ENCODE data around the gene LRP6.

- TF ChIP-seq ARNT (IDR thresholded peaks at IDR 0.05) (no peak), CTBP1 (IDR thresholded peaks at IDR 0.05; ENCODE audit: borderline replicate concordance) (no peak), FOXM1 (IDR thresholded peaks at IDR 0.05; ENCODE audit: borderline replicate concordance) (no peak), SP1 (IDR thresholded peaks at IDR 0.05) (no peak)
These were observed 29.9 kb downstream of the LRP6 start for GRCh38 chr12:12236896-12237295.

Measured in HEK293T (cell line).